GM18868 (cell line): ENCODE results near the gene PDE11A.
"Not testable (repeated sequence)": the region's sequence is repeated elsewhere in the genome, so short reads cannot be mapped to it uniquely, and the experiment has no call there.

Source experiments
- ATAC-seq: cut with Tn5 transposase; IDR thresholded peaks from one replicate; pipeline ENCODE4 v1.9.1; 2021; ENCODE audit warnings: mild to moderate bottlenecking, moderate library complexity; ENCODE audit not compliant: unreplicated experiment

Gene PDE11A

DNA sequence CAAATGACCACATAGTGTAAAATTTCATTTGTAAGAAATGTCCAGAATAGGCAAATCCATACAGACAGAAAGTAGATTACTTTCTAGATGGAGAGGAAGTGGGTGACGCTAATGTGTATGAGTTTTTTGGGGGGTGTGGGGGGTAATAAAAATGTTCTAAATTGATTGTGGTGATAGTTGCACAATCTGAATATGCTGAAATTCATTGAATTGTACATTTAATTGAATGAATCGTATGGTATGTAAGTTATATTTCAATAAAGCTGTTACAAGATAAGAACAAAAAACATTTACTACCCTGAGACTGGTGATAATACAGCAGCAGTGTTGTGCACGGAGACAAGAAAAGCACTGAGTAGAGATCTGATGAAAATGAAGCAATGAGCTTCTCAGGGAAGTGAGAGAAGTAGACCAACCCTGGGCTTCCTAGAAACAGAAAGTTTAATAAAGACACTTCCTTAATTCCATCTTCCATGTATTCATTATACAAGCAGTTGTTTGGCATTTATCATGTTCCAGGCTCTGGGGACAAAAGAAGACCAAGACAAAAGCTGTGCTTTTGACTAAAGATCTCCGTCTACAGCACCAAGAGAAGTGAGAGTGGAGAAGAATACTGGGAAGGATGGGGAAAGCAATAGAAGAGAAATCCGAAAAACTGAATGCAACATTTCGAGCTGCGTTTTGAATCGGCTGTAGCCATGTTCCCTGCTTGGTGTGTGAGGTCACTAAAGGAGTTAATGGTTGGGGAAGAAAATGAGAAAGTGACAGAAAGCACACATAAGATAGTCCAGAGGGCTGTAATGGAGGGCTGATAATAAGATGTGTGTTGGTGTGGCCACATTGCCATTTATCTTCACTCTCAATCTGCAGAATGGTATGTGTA lies 1.8 kb upstream of the PDE11A start:
- no peak for ATAC-seq

DNA sequence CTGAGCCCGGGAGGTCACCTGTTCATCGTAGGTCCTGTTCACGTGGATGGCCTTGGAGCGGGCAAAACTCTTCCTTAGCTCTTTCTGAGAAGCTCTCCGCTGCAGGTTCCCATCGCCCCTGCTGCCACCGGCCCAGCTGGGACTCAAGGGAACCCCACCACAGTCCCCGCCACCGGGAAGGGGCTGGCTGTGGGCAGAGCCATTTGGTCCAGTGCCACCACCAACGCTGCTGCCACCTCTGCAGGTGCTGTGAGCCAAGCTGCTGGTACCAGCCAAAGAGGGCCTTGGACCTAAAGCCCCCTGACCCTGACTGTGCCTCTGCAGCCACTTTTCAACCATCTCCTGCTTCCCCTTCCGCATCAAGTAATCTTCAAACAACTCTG lies 586 bp downstream of the PDE11A start:
- no peak for ATAC-seq

DNA sequence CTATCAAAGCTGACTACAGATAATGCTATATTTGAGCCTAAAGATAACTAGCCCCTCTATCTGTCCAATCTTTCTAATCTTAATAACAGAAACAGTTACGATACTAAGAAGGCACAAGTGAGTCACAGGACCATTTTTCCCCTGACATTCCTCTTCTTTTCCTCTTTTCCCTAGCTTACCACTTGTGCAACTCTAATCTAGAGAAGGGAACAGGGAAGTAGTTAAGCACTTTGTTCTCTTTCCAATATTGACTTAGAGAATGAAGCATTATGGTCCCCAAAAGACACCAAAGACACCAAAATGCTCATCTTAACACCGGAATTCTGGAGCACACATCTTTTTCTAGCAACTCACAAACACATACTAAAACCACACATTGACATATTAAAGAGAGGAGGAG lies 1.8 kb downstream of the PDE11A start:
- ATAC-seq: no peak

DNA sequence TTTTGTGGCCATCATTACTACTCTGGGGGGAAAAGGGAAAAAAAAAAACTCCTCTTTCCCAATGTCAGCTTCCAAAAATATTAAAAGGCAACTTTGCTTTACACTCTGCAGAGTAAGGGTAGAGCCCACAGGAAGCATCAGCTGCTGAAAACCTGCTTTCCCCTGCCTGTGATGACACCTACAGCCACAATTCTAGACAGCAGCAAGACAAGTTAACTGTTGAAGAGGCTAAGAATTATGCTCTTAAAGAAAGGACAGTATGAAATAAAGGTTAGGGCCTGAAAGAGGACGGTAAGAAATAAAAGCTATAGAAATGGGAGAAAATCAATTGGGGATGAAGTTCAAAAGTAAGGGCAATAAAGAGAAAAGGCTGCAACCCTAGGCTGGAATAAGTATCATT lies 3.0 kb downstream of the PDE11A start:
- ATAC-seq: no peak

DNA sequence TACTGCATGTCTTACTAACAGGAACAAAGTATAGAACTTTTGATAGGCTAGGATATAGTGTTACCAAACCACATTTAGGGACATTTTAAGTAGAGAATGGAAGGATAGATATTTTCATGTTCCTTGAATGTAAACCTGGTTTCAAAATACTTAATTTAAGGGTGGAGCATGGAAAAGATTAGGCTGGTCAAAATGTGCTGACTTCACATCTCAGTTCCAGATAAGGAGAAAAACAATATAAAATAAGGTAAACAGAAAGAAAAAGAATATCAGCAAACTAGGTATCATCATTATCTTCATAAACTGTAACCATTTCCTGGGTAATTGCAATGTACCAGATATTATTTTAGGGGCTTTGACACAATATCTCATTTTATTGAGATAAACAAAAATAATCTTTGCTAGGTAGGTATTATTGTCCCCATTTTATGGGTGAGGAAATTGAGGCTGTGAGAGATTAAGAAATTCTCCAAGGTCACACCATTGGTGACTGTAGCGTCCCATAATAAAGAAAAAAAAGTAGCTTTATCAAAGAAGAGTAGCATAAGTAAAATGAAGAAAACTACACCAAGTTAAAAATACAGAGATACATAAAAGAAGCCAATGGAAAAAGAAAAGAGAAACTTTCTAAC lies 3.6 kb downstream of the PDE11A start:
- no peak for ATAC-seq

DNA sequence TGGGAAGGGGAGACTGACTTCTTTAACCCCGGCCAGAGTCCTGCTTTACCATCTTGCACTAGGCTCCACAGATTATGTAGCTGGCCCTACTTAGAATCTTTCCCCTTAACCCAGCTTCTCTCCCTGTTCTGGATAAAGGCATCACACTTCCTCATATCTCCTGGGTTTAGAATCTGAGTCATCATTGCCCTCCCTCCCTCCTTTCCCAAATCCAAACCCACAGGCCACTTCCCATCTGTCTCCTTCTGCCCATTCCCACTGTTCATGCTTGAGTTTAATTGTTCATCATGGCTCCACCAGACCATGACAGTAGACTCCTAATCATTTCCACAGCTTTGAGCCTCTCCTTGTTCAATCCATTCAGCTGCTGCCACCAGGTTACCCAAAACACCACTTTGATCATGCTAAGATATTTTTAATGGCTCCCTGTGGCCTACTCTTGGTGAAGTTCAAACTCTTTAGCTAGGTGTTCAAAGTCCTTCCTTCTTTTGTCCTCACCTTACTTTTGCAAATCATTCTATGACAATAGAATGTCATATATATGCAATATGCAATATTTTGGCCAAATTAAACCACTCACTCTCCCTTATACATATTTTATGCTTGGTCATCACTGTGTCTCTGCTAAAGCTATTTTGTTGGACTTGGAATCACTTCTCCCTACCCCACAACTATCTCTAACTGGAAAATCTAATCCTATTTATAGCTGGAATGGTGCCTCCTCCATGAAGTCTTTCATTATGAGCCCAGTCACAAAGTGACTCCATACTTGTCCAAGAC lies 5.5 kb downstream of the PDE11A start:
- ATAC-seq: no peak

DNA sequence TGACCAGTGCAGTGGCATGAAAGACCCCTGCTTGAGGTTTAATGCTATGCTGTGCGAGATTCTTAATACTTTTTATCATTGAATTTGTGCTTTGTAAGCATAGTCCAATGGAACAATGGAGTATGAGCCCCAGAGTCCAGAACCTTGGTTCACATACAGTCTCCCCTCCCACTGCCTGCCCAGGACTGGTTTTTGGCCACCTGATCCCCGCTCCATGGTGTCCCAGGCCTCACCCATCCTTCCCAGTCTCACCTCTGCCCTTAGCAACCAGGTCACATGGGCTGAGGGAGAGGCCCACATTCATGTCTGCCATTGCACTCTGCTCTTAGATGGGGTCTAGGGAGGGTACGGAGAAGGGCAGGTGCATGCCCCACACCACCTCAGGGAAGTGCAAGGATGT lies 6.3 kb downstream of the PDE11A start:
- no peak for ATAC-seq

DNA sequence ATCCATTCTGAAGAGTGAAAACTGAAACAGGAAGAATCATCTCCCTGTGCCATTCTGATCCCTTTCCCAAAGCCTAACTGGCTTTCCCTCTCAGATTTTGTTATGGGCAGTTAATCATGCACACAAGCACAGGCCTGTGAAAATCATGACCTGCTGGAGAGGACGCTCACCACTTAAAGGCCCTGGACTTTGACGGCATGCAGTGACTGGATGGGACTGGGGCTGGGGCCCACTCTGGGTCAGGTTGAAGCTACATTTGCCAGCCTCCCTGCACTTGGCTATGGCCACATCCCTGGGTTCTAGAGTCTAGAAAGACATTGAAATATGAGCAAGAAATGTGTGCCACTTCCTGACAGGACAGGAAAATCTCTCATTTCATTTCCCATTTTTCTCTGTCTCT lies 12.9 kb downstream of the PDE11A start:
- ATAC-seq: no peak

DNA sequence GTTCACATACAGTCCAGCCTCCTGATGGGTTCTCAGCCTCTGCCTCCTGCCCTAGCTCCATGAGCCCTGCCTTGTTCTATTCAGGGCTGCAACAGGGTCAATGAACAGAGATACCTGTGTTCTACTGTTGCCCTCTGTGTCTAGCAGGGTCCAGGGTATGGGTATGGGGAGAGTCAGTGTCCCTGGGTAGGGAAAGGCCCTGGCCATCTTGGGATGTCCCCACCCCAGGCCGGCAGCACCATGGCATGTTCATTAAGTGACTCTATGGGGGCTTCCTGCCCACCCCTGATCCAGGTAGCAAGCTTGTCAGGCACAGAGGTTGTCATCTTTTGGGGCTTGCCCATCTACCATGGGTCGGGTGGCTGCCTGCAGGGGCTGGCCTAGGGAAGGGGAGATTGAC lies 13.5 kb downstream of the PDE11A start:
- no peak for ATAC-seq

DNA sequence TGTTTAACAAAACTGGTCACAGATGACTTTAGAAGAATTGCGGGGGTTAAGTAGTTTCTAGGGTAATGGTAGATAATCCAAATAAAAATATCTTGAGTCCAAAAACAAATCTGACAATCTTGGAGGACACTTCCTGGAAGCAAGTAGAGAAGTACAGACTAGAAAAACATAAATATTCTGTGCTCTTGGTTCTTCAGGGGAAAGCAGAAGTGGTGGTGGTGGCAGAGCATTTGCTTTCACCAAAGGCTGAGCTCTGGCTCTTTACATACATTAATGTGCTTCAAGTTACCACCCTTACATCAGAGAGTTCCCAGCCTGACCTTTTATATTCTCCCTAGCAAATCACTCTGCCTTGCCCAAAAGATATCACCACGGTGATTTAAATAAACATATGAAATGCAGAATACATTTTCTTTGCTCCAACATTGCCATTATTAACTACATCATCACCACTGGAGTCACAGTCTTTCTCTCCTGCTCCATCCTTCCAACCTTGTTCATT lies 15.3 kb downstream of the PDE11A start:
- ATAC-seq: no peak

DNA sequence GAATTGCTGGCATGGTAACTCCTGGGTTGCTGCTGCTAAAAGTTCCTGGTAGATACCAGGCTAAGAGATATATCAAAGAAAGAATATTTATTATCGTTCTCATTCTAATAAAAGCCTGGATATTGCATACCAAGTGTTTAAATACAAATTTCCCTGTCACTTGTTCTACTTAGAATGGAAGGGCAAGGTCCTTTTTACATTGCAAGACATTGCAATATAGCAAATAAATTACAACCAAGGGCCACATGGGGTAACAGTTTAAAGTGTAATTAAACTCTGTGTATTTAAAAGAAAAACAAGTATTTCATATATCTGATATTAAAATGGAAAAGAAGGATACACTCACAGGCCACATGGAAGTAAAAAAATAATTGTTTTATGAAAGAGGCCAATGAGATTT lies 16.2 kb downstream of the PDE11A start:
- ATAC-seq: no peak

DNA sequence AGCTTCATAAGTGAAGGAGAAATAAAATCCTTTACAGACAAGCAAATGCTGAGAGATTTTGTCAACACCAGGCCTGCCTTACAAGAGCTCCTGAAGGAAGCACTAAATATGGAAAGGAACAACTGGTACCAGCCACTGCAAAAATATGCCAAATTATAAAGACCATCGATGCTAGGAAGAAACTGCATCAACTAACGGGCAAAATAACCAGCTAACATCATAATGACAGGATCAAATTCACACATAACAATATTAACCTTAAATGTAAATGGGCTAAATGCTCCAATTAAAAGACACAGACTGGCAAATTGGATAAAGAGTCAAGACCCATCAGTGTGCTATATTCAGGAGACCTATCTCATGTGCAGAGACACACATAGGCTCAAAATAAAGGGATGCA lies 21.3 kb downstream of the PDE11A start:
- not testable (repeated sequence) for ATAC-seq

DNA sequence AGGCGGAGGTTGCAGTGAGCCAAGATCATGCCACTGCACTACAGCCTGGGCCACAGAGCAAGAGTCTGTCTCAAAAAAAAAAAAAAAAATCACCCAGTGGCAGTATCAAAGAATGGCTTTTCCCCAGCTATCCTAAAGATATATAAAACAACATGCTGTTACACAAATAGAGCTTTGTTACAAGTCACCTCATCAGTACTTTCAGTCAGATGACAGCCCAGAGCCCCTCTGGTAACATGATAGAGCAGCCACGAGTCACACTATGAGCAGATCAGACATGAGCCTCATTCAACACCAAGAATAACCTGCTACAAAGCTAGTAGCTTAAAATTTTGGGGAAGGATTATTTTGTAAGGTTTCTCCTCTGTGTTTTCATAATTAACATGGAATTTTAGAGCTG lies 25.2 kb downstream of the PDE11A start:
- ATAC-seq: no peak

DNA sequence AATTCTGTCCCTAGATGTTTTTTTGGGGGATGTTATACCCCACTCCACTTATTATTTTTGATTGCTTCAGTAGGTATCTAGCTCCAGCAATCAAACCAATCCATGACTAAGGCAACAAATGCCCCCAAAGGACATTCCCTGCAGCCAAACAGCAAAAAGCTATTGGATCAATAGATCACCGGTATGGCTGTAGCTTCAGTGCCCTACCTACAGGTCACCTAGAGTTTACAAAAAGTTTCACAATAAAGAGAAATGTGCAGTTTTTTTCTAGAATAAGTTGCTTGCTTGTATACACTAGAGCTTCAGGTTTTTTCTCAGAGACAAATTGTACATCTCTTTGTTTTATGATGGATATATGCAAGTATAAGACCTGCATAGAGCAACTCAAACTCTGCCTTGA lies 27.7 kb downstream of the PDE11A start:
- no peak for ATAC-seq

DNA sequence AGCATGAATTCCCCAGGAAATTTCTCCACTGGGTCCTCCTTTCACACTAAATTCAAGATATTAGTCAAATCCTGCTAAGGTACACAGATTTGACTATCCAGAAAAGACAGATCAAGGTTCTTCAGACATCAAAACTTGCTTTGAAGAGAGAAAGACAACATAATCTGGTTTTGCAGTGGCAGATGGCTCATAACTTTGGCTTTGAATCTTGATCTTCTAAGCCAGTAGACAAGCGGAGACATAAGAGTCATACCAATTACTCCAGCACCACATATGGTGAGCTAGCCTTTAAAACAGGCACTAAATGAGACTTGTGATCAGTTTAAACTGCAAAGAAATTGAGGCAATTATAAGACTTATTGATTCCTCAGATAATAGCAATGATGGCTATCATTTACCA lies 29.3 kb downstream of the PDE11A start:
- ATAC-seq: no peak

DNA sequence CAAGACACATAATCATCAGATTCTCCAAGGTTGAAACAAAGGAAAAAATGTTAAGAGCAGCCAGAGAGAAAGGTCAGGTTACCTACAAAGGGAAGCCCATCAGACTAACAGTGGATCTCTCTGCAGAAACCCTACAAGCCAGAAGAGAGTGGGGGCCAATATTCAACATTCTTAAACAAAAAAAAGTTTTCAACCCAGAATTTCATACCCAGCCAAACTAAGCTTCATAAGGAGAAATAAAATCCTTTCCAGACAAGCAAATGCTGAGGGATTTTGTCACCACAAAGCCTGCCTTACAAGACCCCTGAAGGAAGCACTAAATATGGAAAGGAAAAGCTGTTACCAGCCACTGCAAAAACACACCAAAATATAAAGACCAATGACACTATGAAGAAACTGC lies 39.0 kb downstream of the PDE11A start:
- not testable (repeated sequence) for ATAC-seq

DNA sequence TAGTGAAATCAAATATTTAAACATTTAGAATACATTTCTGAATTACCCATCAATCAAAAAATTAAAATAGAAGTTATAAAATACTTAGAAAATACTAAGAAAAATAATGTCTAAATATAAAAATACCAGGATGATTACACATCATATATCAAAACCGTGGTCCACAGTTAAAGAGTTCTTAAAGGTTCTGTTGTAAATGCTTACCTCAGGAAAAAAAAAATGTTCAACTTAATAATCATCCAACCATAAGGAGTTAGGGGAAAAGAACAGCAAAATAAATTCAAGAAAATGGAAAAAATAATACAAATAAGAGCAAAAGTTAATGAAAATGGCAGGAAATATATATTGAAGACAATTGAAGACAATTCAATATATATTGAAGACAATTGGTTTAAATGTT lies 43.2 kb downstream of the PDE11A start:
- ATAC-seq: no peak

DNA sequence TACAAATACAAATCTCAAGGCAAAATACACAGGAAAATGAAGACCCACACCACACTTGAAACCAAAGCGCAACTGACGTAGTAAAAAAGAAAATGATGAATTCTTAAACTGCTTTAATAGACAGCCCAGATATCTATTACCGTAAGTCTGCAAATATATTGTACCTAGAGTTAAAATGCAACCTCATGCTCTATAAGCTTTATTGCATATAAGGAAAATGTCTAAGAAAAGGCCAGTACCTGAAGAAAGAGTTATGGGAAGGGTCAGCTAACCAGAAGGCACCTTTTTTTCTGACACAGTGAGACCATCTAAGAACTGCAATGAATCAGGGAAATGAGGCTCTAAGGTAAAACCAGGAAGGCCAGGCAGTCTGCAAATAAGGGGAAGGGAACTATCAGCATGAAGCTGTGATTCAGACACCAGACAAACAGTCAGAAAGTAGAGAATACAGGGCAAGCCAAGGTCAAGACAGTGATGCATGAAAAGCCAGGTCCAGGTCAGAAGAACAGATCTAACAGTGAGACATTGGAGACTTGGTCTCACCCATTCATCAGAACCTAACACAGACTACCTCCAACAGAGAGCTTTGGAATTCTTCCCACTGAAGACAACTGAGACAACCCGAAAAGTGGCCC lies 46.9 kb downstream of the PDE11A start:
- no peak for ATAC-seq

DNA sequence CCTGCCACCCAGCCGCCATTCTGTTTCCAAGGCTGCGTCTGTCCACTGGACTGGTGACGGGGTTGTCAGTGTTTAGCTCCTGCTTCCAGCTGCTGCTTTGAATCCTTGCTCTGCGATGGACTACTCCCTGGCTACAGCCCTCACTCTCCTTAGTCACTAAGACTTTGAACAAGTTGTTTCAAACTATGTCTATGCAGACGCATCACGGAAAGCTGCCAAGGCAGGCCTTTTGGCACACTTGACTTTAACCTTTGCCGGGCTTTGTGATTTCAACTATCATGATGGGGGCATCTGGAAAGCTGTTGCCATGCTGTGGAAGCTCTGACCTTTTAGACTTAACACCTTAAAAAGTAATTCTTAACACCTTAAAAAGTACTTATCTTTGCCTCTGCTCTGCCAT lies 54.4 kb downstream of the PDE11A start:
- ATAC-seq: no peak

DNA sequence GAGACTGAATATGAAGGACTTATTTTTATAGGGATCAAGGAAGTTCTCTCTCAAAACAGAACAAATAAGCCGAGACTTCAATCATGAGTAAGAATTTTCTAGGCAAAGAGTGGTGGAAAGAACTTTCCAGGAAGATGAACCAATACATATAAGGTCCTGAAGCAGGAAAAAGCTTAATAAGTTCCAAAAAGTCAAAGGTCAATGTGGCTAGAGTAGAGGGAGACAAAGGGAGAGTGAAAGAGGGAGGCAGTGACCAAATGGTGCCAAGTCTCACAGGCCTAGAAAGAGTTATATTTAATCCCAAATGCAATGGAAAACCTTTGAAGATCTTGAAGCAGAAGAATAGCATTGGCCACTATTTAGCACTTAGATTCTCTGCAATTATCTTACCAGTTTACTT lies 56.0 kb downstream of the PDE11A start:
- ATAC-seq: no peak

DNA sequence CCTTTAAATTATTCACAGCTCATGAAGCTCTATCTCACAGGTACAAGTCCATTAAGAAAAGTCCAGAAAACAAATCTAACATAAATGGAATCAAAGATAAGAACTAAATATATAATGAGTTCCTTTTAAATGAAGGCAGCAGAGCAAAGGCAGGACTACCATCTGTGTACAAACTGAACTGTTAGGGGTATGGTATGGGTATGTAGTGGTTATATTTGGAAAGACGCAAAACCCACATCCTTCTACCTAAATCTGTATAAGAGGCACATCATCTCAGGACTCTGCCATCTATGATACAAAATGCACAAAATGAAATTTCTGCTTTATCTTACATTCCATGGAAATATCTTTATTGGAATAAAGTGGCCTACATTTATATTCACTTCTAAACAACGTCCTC lies 59.9 kb downstream of the PDE11A start:
- ATAC-seq: no peak
